ENCODE measurements around the gene SLC25A11.

- TF ChIP-seq CTCF (IDR thresholded peaks at IDR 0.05) (no peak), POLR2A (IDR thresholded peaks at IDR 0.05) (no peak)
Observed at GRCh38 chr17:4955091-4955490, 15.2 kb upstream of the SLC25A11 start.

Measured in right lobe of liver (tissue), 4 donors.